ENCODE measurements around the gene FAM3A. TPM values are rescaled to one million over a fixed set of nuclear protein-coding genes. Genes with fewer than 3 reads are reported as not detected.

Gene FAM3A
- polyA plus RNA-seq, 1 of the 3 experiments (the other 2 are of a cell fraction): 42.1 TPM

- TF ChIP-seq, protein P1, sequence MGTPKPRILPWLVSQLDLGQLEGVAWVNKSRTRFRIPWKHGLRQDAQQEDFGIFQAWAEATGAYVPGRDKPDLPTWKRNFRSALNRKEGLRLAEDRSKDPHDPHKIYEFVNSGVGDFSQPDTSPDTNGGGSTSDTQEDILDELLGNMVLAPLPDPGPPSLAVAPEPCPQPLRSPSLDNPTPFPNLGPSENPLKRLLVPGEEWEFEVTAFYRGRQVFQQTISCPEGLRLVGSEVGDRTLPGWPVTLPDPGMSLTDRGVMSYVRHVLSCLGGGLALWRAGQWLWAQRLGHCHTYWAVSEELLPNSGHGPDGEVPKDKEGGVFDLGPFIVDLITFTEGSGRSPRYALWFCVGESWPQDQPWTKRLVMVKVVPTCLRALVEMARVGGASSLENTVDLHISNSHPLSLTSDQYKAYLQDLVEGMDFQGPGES (IDR thresholded peaks at IDR 0.05; ENCODE audit: low read depth, low read length): no peak
- TF ChIP-seq MAX (IDR thresholded peaks at IDR 0.05; ENCODE audit: low read depth) (peak; percentile 95), GATA2 (CRISPR knock-in tag; IDR thresholded peaks at IDR 0.05) (no peak), EP300 (IDR thresholded peaks at IDR 0.05; ENCODE audit: borderline replicate concordance in 1 of 2, low read depth in 1 of 2, low read length in 1 of 2) (no peak), NRF1 (IDR thresholded peaks at IDR 0.05; ENCODE audit: low read depth, low read length) (peak; percentile 85), CHD2 (IDR thresholded peaks at IDR 0.05; ENCODE audit: low read length, partially characterized antibody) (peak; percentile 8), FOXM1 (IDR thresholded peaks at IDR 0.05; ENCODE audit: low read depth) (no peak)
These were observed 37.1 kb downstream of the FAM3A start, which contains the start of gene LAGE3 (continued) for GRCh38 chrX:154478728-154479622.

- peaks cover 5% of the 10 kb centered on the region; the same call in 1 of the 2 replicates for H3K27me3 ChIP-seq (ENCODE audit: insufficient read depth)
- 58% methylated on average over 16 of the region's 24 CpGs for WGBS (ENCODE audit: low lambda C conversion rate)
- TF ChIP-seq SIN3A (IDR thresholded peaks at IDR 0.05; ENCODE audit: borderline replicate concordance, low read depth, low read length): no peak
- no peak for TF ChIP-seq NRF1 (IDR thresholded peaks at IDR 0.05; ENCODE audit: low read depth, low read length)
- peak overlapping the region; percentile 69 for H3K4me2 ChIP-seq
- peaks cover 14% of the 10 kb centered on the region for H3F3A ChIP-seq (replicated peaks; ENCODE audit: insufficient read depth)
- peak overlapping the region; percentile 49 to 58 for H3K4me3 ChIP-seq (ENCODE audit: low read depth in 2 of 2, low read length in 1 of 2)
- no peaks in the 10 kb centered on the region for H3K9me3 ChIP-seq
- peaks cover 0 to 6% of the 10 kb centered on the region in 2 experiments; a peak in 1 of 4 replicates for H3K4me1 ChIP-seq (ENCODE audit: control insufficient read depth in 1 of 2, insufficient read depth in 2 of 2, low read depth in 1 of 2, low read length in 1 of 2)
- POLR2A ChIA-PET: interaction anchor here (1.0 to 2.1 kb wide), 6 partner anchors 9 to 79 kb away, joined by 4 to 8 read pairs (median 5); partner anchors contain the start of genes RPL10, SLC10A3 and UBL4A
- no peaks in the 10 kb centered on the region for H3K36me3 ChIP-seq (replicated peaks in 1 of 2; ENCODE audit: control insufficient read depth in 1 of 2, insufficient read depth in 2 of 2, low read length in 1 of 2)
- H3K9ac ChIP-seq: peak overlapping the region; percentile 43; the same call in 1 of the 2 replicates
- peak; percentile 14 for DNase-seq
- H2AFZ ChIP-seq (ENCODE audit: low read depth): no peak overlapping the region
- CTCF ChIA-PET: interaction anchor here (1.0 to 1.3 kb wide), 3 partner anchors 15 to 58 kb away, joined by 3 to 4 read pairs (median 3); no protein-coding TSS in a partner anchor
- H3K27ac ChIP-seq (ENCODE audit: low read depth in 2 of 2, low read length in 1 of 2): peak overlapping the region in 1 of 2 experiments; percentile 61; a peak in 1 of 4 replicates
- H3K9me2 ChIP-seq: no peaks in the 10 kb centered on the region
- no peaks in the 10 kb centered on the region; the same call in 1 of the 2 replicates for H3K79me2 ChIP-seq (ENCODE audit: insufficient read depth)
- H4K20me1 ChIP-seq (ENCODE audit: insufficient read depth): no peaks in the 10 kb centered on the region
These were observed 38.0 kb downstream of the FAM3A start for GRCh38 chrX:154477891-154478477.

GRCh38 chrX:154476821-154477220, 39.2 kb downstream of the FAM3A start:
- Histone ChIP-seq H3K36me3 (replicated peaks in 1 of 2; ENCODE audit: control insufficient read depth in 1 of 2, insufficient read depth in 2 of 2, low read length in 1 of 2) (no peaks in the 10 kb centered on the region), H3K9me2 (no peaks in the 10 kb centered on the region), H3K4me3 (ENCODE audit: low read depth in 2 of 2, low read length in 1 of 2) (no peak overlapping the region), H4K20me1 (ENCODE audit: insufficient read depth) (no peaks in the 10 kb centered on the region), H2AFZ (ENCODE audit: low read depth) (no peak overlapping the region), H3K4me1 (ENCODE audit: control insufficient read depth in 1 of 2, insufficient read depth in 2 of 2, low read depth in 1 of 2, low read length in 1 of 2) (peaks cover 0 to 6% of the 10 kb centered on the region in 2 experiments; a peak in 1 of 4 replicates), H3K4me2 (no peak overlapping the region), H3F3A (replicated peaks; ENCODE audit: insufficient read depth) (peaks cover 14% of the 10 kb centered on the region), H3K79me2 (ENCODE audit: insufficient read depth) (no peaks in the 10 kb centered on the region; the same call in 1 of the 2 replicates), H3K9me3 (no peaks in the 10 kb centered on the region), H3K27ac (ENCODE audit: low read depth in 2 of 2, low read length in 1 of 2) (no peak overlapping the region), H3K27me3 (ENCODE audit: insufficient read depth) (peaks cover 9% of the 10 kb centered on the region; the same call in 1 of the 2 replicates), H3K9ac (no peak overlapping the region)
- ChIA-PET CTCF (interaction anchor here (1.2 to 1.3 kb wide), 2 partner anchors 13 to 31 kb away, joined by 3 to 4 read pairs; no protein-coding TSS in a partner anchor), POLR2A (interaction anchor here (0.9 to 2.1 kb wide), 4 partner anchors 14 to 51 kb away, joined by 3 to 8 read pairs (median 4); partner anchors contain the start of gene SLC10A3)
- no peak for DNase-seq
- 85% methylated on average over 6 of the region's 8 CpGs for WGBS (ENCODE audit: low lambda C conversion rate)
- TF ChIP-seq RFX5 (IDR thresholded peaks at IDR 0.05; ENCODE audit: low read length): no peak
- TF ChIP-seq SIN3A (IDR thresholded peaks at IDR 0.05; ENCODE audit: borderline replicate concordance, low read depth, low read length): no peak
- TF ChIP-seq USF2 (IDR thresholded peaks at IDR 0.05; ENCODE audit: borderline replicate concordance, low read depth, low read length): no peak
- TF ChIP-seq ELF1 (IDR thresholded peaks at IDR 0.05): no peak
- no peak for TF ChIP-seq MEF2A (IDR thresholded peaks at IDR 0.05; ENCODE audit: borderline replicate concordance, low read depth)
- no peak for TF ChIP-seq POLR2AphosphoS5 (IDR thresholded peaks at IDR 0.05; ENCODE audit: low read depth, low read length)
- TF ChIP-seq, protein P2, sequence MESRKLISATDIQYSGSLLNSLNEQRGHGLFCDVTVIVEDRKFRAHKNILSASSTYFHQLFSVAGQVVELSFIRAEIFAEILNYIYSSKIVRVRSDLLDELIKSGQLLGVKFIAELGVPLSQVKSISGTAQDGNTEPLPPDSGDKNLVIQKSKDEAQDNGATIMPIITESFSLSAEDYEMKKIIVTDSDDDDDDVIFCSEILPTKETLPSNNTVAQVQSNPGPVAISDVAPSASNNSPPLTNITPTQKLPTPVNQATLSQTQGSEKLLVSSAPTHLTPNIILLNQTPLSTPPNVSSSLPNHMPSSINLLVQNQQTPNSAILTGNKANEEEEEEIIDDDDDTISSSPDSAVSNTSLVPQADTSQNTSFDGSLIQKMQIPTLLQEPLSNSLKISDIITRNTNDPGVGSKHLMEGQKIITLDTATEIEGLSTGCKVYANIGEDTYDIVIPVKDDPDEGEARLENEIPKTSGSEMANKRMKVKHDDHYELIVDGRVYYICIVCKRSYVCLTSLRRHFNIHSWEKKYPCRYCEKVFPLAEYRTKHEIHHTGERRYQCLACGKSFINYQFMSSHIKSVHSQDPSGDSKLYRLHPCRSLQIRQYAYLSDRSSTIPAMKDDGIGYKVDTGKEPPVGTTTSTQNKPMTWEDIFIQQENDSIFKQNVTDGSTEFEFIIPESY (IDR thresholded peaks at IDR 0.05; ENCODE audit: borderline replicate concordance, low read depth): no peak
- TF ChIP-seq TEAD4 (IDR thresholded peaks at IDR 0.05; ENCODE audit: borderline replicate concordance, insufficient read depth): no peak
- TF ChIP-seq YY1 (IDR thresholded peaks at IDR 0.05; ENCODE audit: low read depth): no peak
- TF ChIP-seq FOSL2 (IDR thresholded peaks at IDR 0.05; ENCODE audit: borderline replicate concordance, low read depth): no peak

Data from SK-N-SH (cell line).